WERI-Rb-1 (cell line): ENCODE results near the gene SLC5A10.
"Not testable (repeated sequence)": the region's sequence is repeated elsewhere in the genome, so short reads cannot be mapped to it uniquely, and the experiment has no call there.

Experiments
- DNase-seq: peaks from one replicate; pipeline ENCODE4 v3.0.0-alpha.2; 2020
- H3K27ac ChIP-seq: fragments of 250-450 bp; sonication (Bioruptor Pico); 2 replicates; pipeline ENCODE4 v1.5.1; 2020; ENCODE audit warnings: mild to moderate bottlenecking, moderate library complexity
- H3K27me3 ChIP-seq: fragments of 250-450 bp; sonication (Bioruptor Pico); 2 replicates; pipeline ENCODE4 v1.5.1; 2021; ENCODE audit warnings: mild to moderate bottlenecking, low read depth, moderate library complexity; ENCODE audit not compliant: insufficient read depth, severe bottlenecking
- H3K36me3 ChIP-seq: fragments of 250-450 bp; sonication (Bioruptor Pico); 2 replicates; pipeline ENCODE4 v1.5.1; 2020; ENCODE audit warnings: mild to moderate bottlenecking, moderate library complexity
- H3K4me3 ChIP-seq: 2 replicates; pipeline ENCODE4 v1.5.1; 2011; ENCODE audit warnings: low read depth, mild to moderate bottlenecking, control low read depth, low read length
- H3K9me3 ChIP-seq: fragments of 250-450 bp; sonication (Bioruptor Pico); 2 replicates; pipeline ENCODE4 v1.5.1; 2021; ENCODE audit warnings: mild to moderate bottlenecking, moderate library complexity; ENCODE audit not compliant: severe bottlenecking
- CTCF ChIP-seq: IDR thresholded peaks from 2 replicates; pipeline ENCODE4 v1.5.1; 2011; ENCODE audit warnings: low read depth, mild to moderate bottlenecking, control low read depth, inconsistent platforms, low read length

The SLC5A10 gene

GRCh38 chr17:19024101-19025078 is 72.4 kb downstream of the SLC5A10 start:
- H3K4me3 ChIP-seq, result no peak overlapping the region
- no peaks in the 10 kb centered on the region for H3K36me3 ChIP-seq
- no peak for DNase-seq
- no peaks in the 10 kb centered on the region for H3K9me3 ChIP-seq
- no peaks in the 10 kb centered on the region for H3K27me3 ChIP-seq
- TF ChIP-seq CTCF, result no peak
- H3K27ac ChIP-seq, result no peak overlapping the region

GRCh38 chr17:19028671-19029070 is 76.7 kb downstream of the SLC5A10 start:
- H3K27me3 ChIP-seq, H3K4me3 ChIP-seq, H3K36me3 ChIP-seq, DNase-seq, H3K27ac ChIP-seq, H3K9me3 ChIP-seq: not testable (repeated sequence)

- H3K27me3 ChIP-seq, H3K9me3 ChIP-seq, H3K36me3 ChIP-seq, H3K27ac ChIP-seq, DNase-seq, H3K4me3 ChIP-seq: not testable (repeated sequence)
These were observed 77.8 kb downstream of the SLC5A10 start for GRCh38 chr17:19029740-19030139.

- DNase-seq, H3K27ac ChIP-seq, H3K27me3 ChIP-seq, H3K4me3 ChIP-seq, H3K36me3 ChIP-seq, H3K9me3 ChIP-seq: not testable (repeated sequence)
These were observed 78.9 kb downstream of the SLC5A10 start for GRCh38 chr17:19030771-19031449.

GRCh38 chr17:19031729-19032128 is 79.8 kb downstream of the SLC5A10 start:
- peak; percentile 45 for TF ChIP-seq CTCF
- not testable (repeated sequence) for H3K4me3 ChIP-seq, H3K27me3 ChIP-seq, H3K36me3 ChIP-seq, H3K9me3 ChIP-seq, H3K27ac ChIP-seq
- peak; percentile 73 for DNase-seq

- H3K27me3 ChIP-seq, H3K27ac ChIP-seq, DNase-seq, H3K36me3 ChIP-seq, H3K9me3 ChIP-seq, H3K4me3 ChIP-seq: not testable (repeated sequence)
These were observed 80.5 kb downstream of the SLC5A10 start for GRCh38 chr17:19032377-19032988.

- H3K9me3 ChIP-seq, DNase-seq, H3K36me3 ChIP-seq, H3K27ac ChIP-seq, H3K4me3 ChIP-seq, H3K27me3 ChIP-seq: not testable (repeated sequence)
These were observed 84.2 kb downstream of the SLC5A10 start for GRCh38 chr17:19036186-19036585.

GRCh38 chr17:19037547-19037946 is 85.6 kb downstream of the SLC5A10 start:
- H3K4me3 ChIP-seq, H3K9me3 ChIP-seq, H3K27ac ChIP-seq, DNase-seq, H3K27me3 ChIP-seq, H3K36me3 ChIP-seq: not testable (repeated sequence)

GRCh38 chr17:19038007-19038406 is 86.0 kb downstream of the SLC5A10 start:
- not testable (repeated sequence) for H3K27ac ChIP-seq, H3K4me3 ChIP-seq, H3K36me3 ChIP-seq, H3K9me3 ChIP-seq, H3K27me3 ChIP-seq, DNase-seq

GRCh38 chr17:19038730-19039129 is 86.8 kb downstream of the SLC5A10 start:
- H3K27me3 ChIP-seq, H3K9me3 ChIP-seq, H3K27ac ChIP-seq, H3K36me3 ChIP-seq, DNase-seq, H3K4me3 ChIP-seq: not testable (repeated sequence)

GRCh38 chr17:19040350-19040749 is 88.4 kb downstream of the SLC5A10 start:
- H3K9me3 ChIP-seq, H3K27me3 ChIP-seq, DNase-seq, H3K27ac ChIP-seq, H3K36me3 ChIP-seq, H3K4me3 ChIP-seq: not testable (repeated sequence)

- not testable (repeated sequence) for H3K36me3 ChIP-seq, H3K4me3 ChIP-seq, DNase-seq, H3K27me3 ChIP-seq, H3K27ac ChIP-seq, H3K9me3 ChIP-seq
These were observed 89.9 kb downstream of the SLC5A10 start for GRCh38 chr17:19041871-19042270.
